K562 (cell line): Measurements from ENCODE around the gene ZNF181. TPM values are rescaled to one million over a fixed set of nuclear protein-coding genes. Genes with fewer than 3 reads are reported as not detected.

ENCODE experiments used
- CEBPG ChIP-seq, 3 experiments: fragments of 200-800 bp in 1 of 3; sonication (Bioruptor generic) in 1 of 3; sonication (generic) in 1 of 3; formaldehyde crosslinking in 1 of 3; IDR thresholded peaks in 2 of 3; conservative IDR thresholded peaks in 1 of 3; 2 replicates each; pipeline versions ENCODE4 v1.6.1 to v1.8.0; 2016 to 2022; ENCODE audit warnings: missing compliant biosample characterization in 2 of 3, missing genetic modification characterization in 2 of 3, mild to moderate bottlenecking in 1 of 3, missing genetic modification reagents in 1 of 3
- GTF2B ChIP-seq: IDR thresholded peaks from 2 replicates; pipeline ENCODE4 v1.6.1; 2011; ENCODE audit not compliant: insufficient read length; ENCODE audit errors: extremely low read depth
- IRF2 ChIP-seq: sonication (generic); formaldehyde crosslinking; IDR thresholded peaks from 2 replicates; pipeline ENCODE4 v1.8.1; 2022; ENCODE audit warnings: mild to moderate bottlenecking, missing genetic modification reagents
- POLR2AphosphoS2 ChIP-seq: IDR thresholded peaks from 2 replicates; pipeline ENCODE4 v1.6.1; 2012; ENCODE audit warnings: low read length, improper control_type of control experiment
- REST ChIP-seq, 2 experiments: fragments of 450-650 bp; formaldehyde crosslinking in 1 of 2; IDR thresholded peaks; 2 replicates each; pipeline versions ENCODE4 v1.4.0 to v1.6.1; 2014 to 2020; ENCODE audit warnings: mild to moderate bottlenecking in 2 of 2, borderline replicate concordance in 1 of 2, low read depth in 1 of 2
- ZBTB40 ChIP-seq, 2 experiments: fragments of 450-650 bp in 1 of 2; sonication (generic) in 1 of 2; formaldehyde crosslinking in 1 of 2; IDR thresholded peaks; 2 replicates each; pipeline versions ENCODE4 v1.7.1 to v1.9.0; 2016 to 2022; ENCODE audit warnings: inconsistent platforms in 1 of 2, mild to moderate bottlenecking in 1 of 2, missing genetic modification reagents in 1 of 2
- polyA plus RNA-seq, 8 experiments: library from polyadenylated mRNA; depleted of rRNA in 4 of 8; stranded (reverse) in 5 of 8; unstranded in 3 of 8; fragments of >200 nt; fragmentation: Nextera tagmentation in 2 of 8; fragmentation: Illumina TruSeq in 1 of 8; extraction: Ambion mirVana in 2 of 8; extraction: Trizol in 1 of 8; gene quantifications; 2 replicates each; pipeline versions ENCODE4 v1.2.1 to v1.2.3, GENCODE V29; 2011 to 2014; ENCODE audit warnings: inconsistent platforms in 1 of 8, missing spikeins in 1 of 8
- total RNA-seq, 7 experiments: library from RNA; depleted of rRNA in 6 of 7; stranded (reverse); fragments of >200 nt in 6 of 7; fragmentation: Illumina TruSeq in 2 of 7; extraction: Trizol in 2 of 7; gene quantifications; 2 replicates each; pipeline versions ENCODE4 v1.2.1 to v1.2.3, GENCODE V29; 2011 to 2021; ENCODE audit warnings: low replicate concordance in 1 of 7

ZNF181 gene
- total and polyA plus RNA-seq, 9 of the 15 experiments (the other 6 are each of a cell fraction or from before 2014, with no cell fraction given) = 4.3 to 20.3 (median 12.1) TPM

GRCh38 chr19:34733746-34734536 lies at the start of gene ZNF181 (continued):
- peak; percentile 90 for TF ChIP-seq ZBTB40 (IDR thresholded peaks at IDR 0.05)
- TF ChIP-seq ZBTB40 (CRISPR knock-in tag; IDR thresholded peaks at IDR 0.05) = no peak
- no peak for TF ChIP-seq IRF2
- no peak; the same call in 1 of the 2 replicates for TF ChIP-seq POLR2AphosphoS2
- no peak for TF ChIP-seq GTF2B
- no peak for TF ChIP-seq CEBPG (CRISPR knock-in tag; IDR thresholded peaks at IDR 0.05)
- no peak for TF ChIP-seq CEBPG (tag; conservative IDR thresholded peaks at IDR 0.05 in 1 of 2, IDR thresholded peaks at IDR 0.05 in 1 of 2)
- TF ChIP-seq REST (IDR thresholded peaks at IDR 0.05; ENCODE audit: borderline replicate concordance) = no peak
- no peak; the same call in 1 of the 2 replicates for TF ChIP-seq REST (CRISPR knock-in tag; IDR thresholded peaks at IDR 0.05; ENCODE audit: low read depth)
